Naive thymus-derived CD4-positive, alpha-beta T cell (primary cell): Measurements from ENCODE around the gene PHF20. TPM values are rescaled to one million over a fixed set of nuclear protein-coding genes. Genes with fewer than 3 reads are reported as not detected.
"Not testable (repeated sequence)": the region's sequence is repeated elsewhere in the genome, so short reads cannot be mapped to it uniquely, and the experiment has no call there.

ENCODE experiments used
- ATAC-seq: fragments of 150-1000 bp; cut with Tn5 transposase; 2 replicates; pipeline ENCODE4 v1.10.0; 2021; ENCODE audit warnings: mild to moderate bottlenecking, moderate library complexity
- CTCF ChIA-PET: fragments of 350-600 bp; sonication (Branson Sonifier 250); formaldehyde crosslinking; loops from one replicate; lab custom pipeline; 2021; ENCODE audit warnings: antibody characterized with exemption; lab: Charles Lee
- POLR2A ChIA-PET: fragments of 350-600 bp; sonication (Branson Sonifier 250); formaldehyde crosslinking; loops from one replicate; lab custom pipeline; 2021; ENCODE audit warnings: antibody characterized with exemption, inconsistent platforms; lab: Charles Lee
- DNase-seq, 9 donors: peaks; one replicate each; pipeline versions ENCODE4 v3.0.0 to v3.0.0-alpha.2; 2020 to 2022; ENCODE audit warnings: mixed read lengths in 1 of 9
- H3K27ac ChIP-seq: one replicate; pipeline ENCODE4 v1.7.0; 2013; ENCODE audit warnings: mild to moderate bottlenecking, low read depth, low read length, moderate library complexity
- H3K27me3 ChIP-seq, 2 donors: one replicate each; pipeline ENCODE4 v1.7.0; 2013; ENCODE audit warnings: low read length in 2 of 2, mild to moderate bottlenecking in 2 of 2, moderate library complexity in 2 of 2; ENCODE audit not compliant: control insufficient read depth in 2 of 2, insufficient read depth in 2 of 2
- H3K36me3 ChIP-seq, 3 experiments: 1 replicate in 2 of 3; 2 replicates in 1 of 3; pipeline ENCODE4 v1.7.0; 2013; ENCODE audit warnings: low read length in 3 of 3, mild to moderate bottlenecking in 3 of 3, moderate library complexity in 1 of 3; ENCODE audit not compliant: insufficient read depth in 3 of 3, control insufficient read depth in 2 of 3
- H3K4me1 ChIP-seq, 2 donors: one replicate each; pipeline ENCODE4 v1.7.0; 2013; ENCODE audit warnings: low read length in 2 of 2, mild to moderate bottlenecking in 2 of 2, moderate library complexity in 1 of 2; ENCODE audit not compliant: control insufficient read depth in 2 of 2, insufficient read depth in 2 of 2
- H3K4me3 ChIP-seq: 2 replicates; pipeline ENCODE4 v1.7.0; 2013; ENCODE audit warnings: mild to moderate bottlenecking, low read length
- H3K9me3 ChIP-seq, 3 experiments: 1 replicate in 2 of 3; 2 replicates in 1 of 3; pipeline ENCODE4 v1.7.0; 2013; ENCODE audit warnings: low read length in 3 of 3; ENCODE audit not compliant: control insufficient read depth in 2 of 3
- H3K27ac Mint-ChIP-seq, 9 donors: one replicate each; pipeline ENCODE4 v1.8.0; 2020 to 2022; ENCODE audit warnings: mixed read lengths in 9 of 9, mild to moderate bottlenecking in 8 of 9, moderate library complexity in 5 of 9, inconsistent platforms in 2 of 9
- H3K27me3 Mint-ChIP-seq, 5 donors: one replicate each; pipeline ENCODE4 v1.8.0; 2021 to 2022; ENCODE audit warnings: mixed read lengths in 5 of 5, mild to moderate bottlenecking in 1 of 5
- H3K36me3 Mint-ChIP-seq, 5 donors: one replicate each; pipeline ENCODE4 v1.8.0; 2020 to 2022; ENCODE audit warnings: mixed read lengths in 5 of 5, mild to moderate bottlenecking in 3 of 5, inconsistent platforms in 1 of 5
- H3K4me1 Mint-ChIP-seq, 7 donors: one replicate each; pipeline ENCODE4 v1.8.0; 2020 to 2022; ENCODE audit warnings: mixed read lengths in 7 of 7, mild to moderate bottlenecking in 3 of 7, inconsistent platforms in 1 of 7
- H3K4me3 Mint-ChIP-seq, 10 donors: one replicate each; pipeline ENCODE4 v1.8.0; 2020 to 2022; ENCODE audit warnings: mild to moderate bottlenecking in 10 of 10, mixed read lengths in 10 of 10, moderate library complexity in 6 of 10, inconsistent platforms in 2 of 10
- H3K9me3 Mint-ChIP-seq, 11 donors: one replicate each; pipeline ENCODE4 v1.8.0; 2020 to 2022; ENCODE audit warnings: mixed read lengths in 11 of 11, mild to moderate bottlenecking in 4 of 11, inconsistent platforms in 1 of 11, moderate library complexity in 1 of 11
- intact Hi-C, 2 donors: fragments of 100-400 bp; cut with micrococcal nuclease; formaldehyde crosslinking; loops; one replicate each; pipeline ENCODE4 v1.15.1; 2023
- polyA plus RNA-seq, 2 donors: library from polyadenylated mRNA; unstranded; fragments of 300-500 nt; fragmentation: Illumina TruSeq; gene quantifications; one replicate each; pipeline ENCODE4 v1.2.3, GENCODE V29; 2021
- total RNA-seq, 6 experiments: library from RNA in 5 of 6; stranded (reverse) in 5 of 6; gene quantifications; 1 replicate in 5 of 6; 2 replicates in 1 of 6; pipeline ENCODE4 v1.2.3 and lab custom pipeline; 2021 to 2026

PHF20 gene
- total and polyA plus RNA-seq, 7 experiments from 2014 or later, result 57.5 to 157 (median 99.9) TPM

DNA sequence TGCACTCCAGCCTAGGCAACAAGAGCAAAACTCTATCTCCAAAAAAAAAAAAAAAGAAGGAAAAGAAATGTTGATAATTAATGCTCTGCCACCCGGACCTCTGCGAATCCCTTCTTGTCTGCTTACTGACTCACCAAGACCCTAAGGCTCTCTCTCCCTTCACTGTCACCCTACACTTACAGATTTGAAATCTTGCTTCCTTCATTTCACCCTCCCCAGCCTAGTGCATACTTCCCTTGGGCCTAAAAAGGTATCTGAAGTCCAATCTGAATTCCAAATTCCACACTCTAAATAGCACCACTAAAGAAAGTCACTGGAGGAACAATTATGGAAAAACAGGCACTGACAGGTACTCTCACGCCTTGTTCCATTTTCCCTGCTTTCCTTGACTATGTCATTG is 9.4 kb upstream of the PHF20 start:
- Mint-ChIP-seq H3K9me3 (no peaks in the 10 kb centered on the region), H3K27me3 (peaks cover 0 to 3% (median 0%) of the 10 kb centered on the region in 5 donors), H3K4me3 (no peak overlapping the region), H3K36me3 (no peaks in the 10 kb centered on the region), H3K27ac (peak overlapping the region in 7 of 9 donors; percentile 3 to 80 (median 53)), H3K4me1 (peaks cover 7 to 37% (median 28%) of the 10 kb centered on the region in 7 donors)
- no peak overlapping the region for H3K4me3 ChIP-seq
- ATAC-seq, result no peak
- DNase-seq, result no peak
- H3K27me3 ChIP-seq, result no peaks in the 10 kb centered on the region
- H3K9me3 ChIP-seq, result no peaks in the 10 kb centered on the region
- intact Hi-C loops, result no loop called here
- no peak overlapping the region for H3K27ac ChIP-seq
- ChIA-PET POLR2A (interaction anchor here (1.6 to 18.2 kb wide), 2 partner anchors 8 to 22 kb away, joined by 5 to 733 read pairs; partner anchors contain the start of gene RBM39), CTCF (interaction anchor here (0.7 kb wide), 1 partner anchor 567 kb away, joined by 3 read pairs; no protein-coding TSS in a partner anchor)
- H3K4me1 ChIP-seq, result peaks cover 18 to 25% of the 10 kb centered on the region in 2 donors
- H3K36me3 ChIP-seq, result no peaks in the 10 kb centered on the region

DNA sequence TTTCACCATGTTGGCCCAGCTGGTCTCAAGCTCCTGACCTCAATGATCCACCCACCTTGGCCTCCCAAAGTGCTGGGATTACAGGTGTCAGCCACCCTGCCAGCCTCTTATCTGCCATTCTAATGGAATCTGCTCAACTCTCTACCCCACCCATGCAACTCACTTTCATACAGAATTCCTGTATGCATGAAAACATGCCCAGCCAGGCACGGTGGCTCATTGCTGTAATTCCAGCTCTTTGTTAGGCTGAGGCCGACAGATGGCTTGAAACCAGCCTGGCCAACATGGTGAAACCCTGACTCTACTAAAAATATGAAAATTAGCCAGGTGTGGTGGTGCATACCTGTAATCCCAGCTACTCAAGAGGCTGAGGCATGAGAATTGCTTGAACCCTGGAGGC is 6.9 kb upstream of the PHF20 start:
- H3K27me3 Mint-ChIP-seq, H3K36me3 ChIP-seq, H3K9me3 Mint-ChIP-seq, H3K4me3 ChIP-seq, H3K27me3 ChIP-seq, H3K9me3 ChIP-seq, ATAC-seq, H3K36me3 Mint-ChIP-seq, intact Hi-C loops, DNase-seq: not testable (repeated sequence)
- Histone ChIP-seq H3K4me1 (peaks cover 42 to 46% of the 10 kb centered on the region in 2 donors), H3K27ac (peak overlapping the region; percentile 42)
- Mint-ChIP-seq H3K4me3 (peak overlapping the region in 2 of 10 donors; percentile 25 to 28), H3K4me1 (peaks cover 24 to 55% (median 47%) of the 10 kb centered on the region in 7 donors), H3K27ac (peak overlapping the region in 7 of 9 donors; percentile 26 to 100 (median 62))
- CTCF ChIA-PET, result interaction anchor here (1.0 kb wide), 1 partner anchor 22 kb away, joined by 3 read pairs; no protein-coding TSS in a partner anchor
- POLR2A ChIA-PET, result interaction anchor here (18.2 kb wide), 1 partner anchor 24 kb away, joined by 733 read pairs; the partner anchor contains the start of gene RBM39

DNA sequence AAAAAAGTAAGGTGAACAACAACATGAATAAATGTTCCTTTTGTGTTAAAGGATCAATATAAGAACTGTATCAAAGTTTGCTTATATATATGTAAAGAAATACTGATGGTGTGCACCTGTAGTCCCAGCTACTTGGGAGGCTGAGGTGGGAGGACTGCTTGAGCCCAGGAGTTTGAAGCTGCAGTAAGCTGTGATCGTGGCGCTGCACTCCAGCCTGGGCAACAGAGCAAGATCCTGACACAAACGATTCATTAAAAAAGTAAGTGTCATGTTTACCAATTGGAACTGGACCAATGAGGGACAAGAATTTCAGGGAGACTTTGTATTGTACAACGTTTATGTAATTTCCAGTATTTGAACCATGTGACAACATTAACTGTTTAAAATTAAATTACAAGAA is 5.0 kb upstream of the PHF20 start:
- CTCF ChIA-PET, result no interaction called here
- H3K27me3 ChIP-seq, result no peaks in the 10 kb centered on the region
- Mint-ChIP-seq H3K36me3 (peaks cover 0 to 6% (median 0%) of the 10 kb centered on the region in 5 donors), H3K9me3 (peaks cover 0 to 6% (median 0%) of the 10 kb centered on the region in 11 donors), H3K27me3 (peaks cover 0 to 3% (median 0%) of the 10 kb centered on the region in 5 donors), H3K4me1 (peaks cover 33 to 68% (median 56%) of the 10 kb centered on the region in 7 donors), H3K4me3 (peak overlapping the region in 5 of 10 donors; percentile 44 to 95 (median 80)), H3K27ac (peak overlapping the region; percentile 42 to 100 (median 99))
- intact Hi-C loops, result no loop called here
- no peak overlapping the region for H3K4me3 ChIP-seq
- H3K27ac ChIP-seq, result peak overlapping the region; percentile 98
- DNase-seq (no peak), ATAC-seq (no peak)
- POLR2A ChIA-PET, result interaction anchor here (0.9 to 18.2 kb wide), 2 partner anchors 15 to 26 kb away, joined by 3 to 733 read pairs; partner anchors contain the start of gene RBM39
- no peaks in the 10 kb centered on the region for H3K9me3 ChIP-seq
- no peaks in the 10 kb centered on the region for H3K36me3 ChIP-seq
- peaks cover 57 to 63% of the 10 kb centered on the region in 2 donors for H3K4me1 ChIP-seq

DNA sequence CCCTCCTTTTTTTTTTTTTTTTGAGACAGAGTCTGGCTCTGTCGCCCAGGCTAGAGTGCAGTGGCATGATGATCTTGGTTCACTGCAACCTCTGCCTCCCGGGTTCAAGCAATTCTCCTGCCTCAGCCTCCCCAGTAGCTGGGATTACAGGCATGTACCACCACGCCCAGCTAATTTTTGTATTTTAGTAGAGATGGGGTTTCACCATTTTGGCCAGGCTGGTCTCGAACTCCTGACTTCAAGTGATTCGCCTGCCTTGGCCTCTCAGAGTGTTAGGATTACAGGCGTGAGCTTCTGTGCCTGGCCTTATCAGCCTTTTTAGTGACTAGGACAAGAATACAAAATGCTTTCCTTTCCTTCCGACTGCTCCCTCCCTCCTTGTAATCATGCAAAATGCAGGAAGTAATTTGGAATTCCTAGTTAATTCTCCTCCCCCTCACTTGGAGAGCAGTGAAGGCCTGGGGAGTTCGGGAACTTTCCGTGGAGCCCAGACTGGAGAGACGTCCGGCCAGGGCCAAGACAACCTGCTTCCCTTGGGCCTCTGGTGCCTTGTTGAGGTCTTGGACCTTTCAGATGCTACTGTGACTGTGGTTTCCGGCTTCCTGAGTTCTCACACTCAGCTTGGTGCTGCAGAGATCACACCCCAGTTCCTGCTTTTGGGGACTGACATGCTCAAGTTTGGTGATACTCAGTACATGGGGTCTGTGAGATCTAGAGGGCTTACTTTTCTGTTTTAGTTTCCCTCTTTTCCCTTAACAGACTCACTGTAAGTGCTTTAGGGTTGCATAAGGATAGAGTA is 3.9 kb upstream of the PHF20 start:
- Histone ChIP-seq H3K4me1 (peaks cover 63 to 66% of the 10 kb centered on the region in 2 donors), H3K36me3 (no peaks in the 10 kb centered on the region), H3K27me3 (no peaks in the 10 kb centered on the region), H3K27ac (peak overlapping the region; percentile 98), H3K4me3 (peak overlapping the region; percentile 55), H3K9me3 (no peaks in the 10 kb centered on the region)
- intact Hi-C loops, result loop anchor here in 1 of 2 donors (2.0 kb wide), 1 partner anchor 225 kb away; the partner anchor contains the start of gene ERGIC3
- DNase-seq (peak; percentile 36 to 79 (median 75)), ATAC-seq (peak; percentile 33)
- POLR2A ChIA-PET, result interaction anchor here (0.8 to 18.2 kb wide), 12 partner anchors 9 to 186 kb away, joined by 3 to 733 read pairs (median 4); partner anchors contain the start of genes RBM39, ROMO1 and SCAND1
- peak overlapping the region; percentile 80 to 95 (median 91) for H3K4me3 Mint-ChIP-seq
- H3K27me3 Mint-ChIP-seq, result no peaks in the 10 kb centered on the region
- H3K36me3 Mint-ChIP-seq, result peaks cover 0 to 6% (median 0%) of the 10 kb centered on the region in 5 donors
- peak overlapping the region; percentile 95 to 100 (median 99) for H3K27ac Mint-ChIP-seq
- peaks cover 0 to 6% (median 0%) of the 10 kb centered on the region in 11 donors for H3K9me3 Mint-ChIP-seq
- CTCF ChIA-PET, result interaction anchor here (0.5 to 6.3 kb wide), 4 partner anchors 9 to 186 kb away, joined by 3 to 58 read pairs (median 4); partner anchors contain the start of genes RBM39 and SCAND1
- peaks cover 34 to 65% (median 52%) of the 10 kb centered on the region in 7 donors for H3K4me1 Mint-ChIP-seq

DNA sequence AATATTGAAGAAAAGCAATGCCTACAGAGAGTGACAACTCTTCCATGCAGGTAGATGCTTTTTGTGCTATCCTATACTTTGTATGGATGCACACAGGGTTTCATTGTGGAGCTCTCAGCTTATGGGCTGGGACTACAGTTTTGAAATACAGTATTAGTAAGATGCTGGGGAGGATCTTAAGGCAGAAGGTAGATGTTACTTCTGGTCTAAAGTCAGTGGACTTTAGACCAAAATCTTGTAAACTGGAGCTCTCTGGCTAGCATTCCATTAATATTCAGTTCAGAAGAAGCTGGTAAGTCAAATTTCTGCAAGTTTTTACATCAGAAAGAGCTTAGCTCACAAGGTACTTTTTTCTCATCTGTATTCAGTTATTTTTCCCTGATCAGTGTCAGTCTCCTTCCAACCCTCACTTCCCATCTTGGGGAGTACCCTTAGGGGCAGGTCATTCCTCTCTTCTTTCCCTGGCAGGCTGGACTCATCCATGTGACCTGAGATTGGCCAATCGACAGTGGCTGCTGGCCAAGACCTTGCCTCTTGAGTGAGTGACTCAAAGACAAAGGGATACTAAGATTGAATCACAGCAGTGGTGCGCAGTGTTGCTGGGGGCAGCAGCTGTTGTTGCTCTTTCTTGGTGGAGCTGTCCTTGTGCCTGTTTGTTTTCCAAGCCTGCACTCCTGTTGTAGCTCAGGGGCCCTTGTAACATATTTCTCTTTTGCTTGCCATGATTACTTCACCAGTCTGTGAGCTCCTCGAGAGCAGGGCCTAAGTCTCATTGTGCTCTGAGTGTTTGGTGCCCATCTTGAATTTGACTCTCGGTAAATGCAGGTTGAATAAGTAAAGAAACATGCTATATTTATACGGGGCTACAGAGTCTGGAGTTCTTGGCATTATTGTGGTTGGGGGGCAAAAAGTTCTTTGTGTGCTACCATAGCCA is 2.8 kb upstream of the PHF20 start:
- H3K27me3 ChIP-seq, result no peaks in the 10 kb centered on the region
- Mint-ChIP-seq H3K36me3 (peaks cover 0 to 10% (median 0%) of the 10 kb centered on the region in 5 donors), H3K9me3 (peaks cover 0 to 6% (median 0%) of the 10 kb centered on the region in 11 donors), H3K27me3 (no peaks in the 10 kb centered on the region), H3K4me1 (peaks cover 45 to 76% (median 63%) of the 10 kb centered on the region in 7 donors), H3K27ac (peak overlapping the region; percentile 95 to 100 (median 99)), H3K4me3 (peak overlapping the region; percentile 57 to 95 (median 88))
- no peak for ATAC-seq
- no peaks in the 10 kb centered on the region for H3K36me3 ChIP-seq
- H3K4me3 ChIP-seq, result peak overlapping the region; percentile 55
- CTCF ChIA-PET, result interaction anchor here (0.6 to 6.3 kb wide), 4 partner anchors 26 to 185 kb away, joined by 3 to 58 read pairs (median 4); partner anchors contain the start of genes RBM39 and SCAND1
- peaks cover 71 to 77% of the 10 kb centered on the region in 2 donors for H3K4me1 ChIP-seq
- H3K27ac ChIP-seq, result peak overlapping the region; percentile 98
- no peaks in the 10 kb centered on the region for H3K9me3 ChIP-seq
- POLR2A ChIA-PET, result interaction anchor here (0.9 to 18.2 kb wide), 10 partner anchors 8 to 185 kb away, joined by 3 to 733 read pairs (median 5); partner anchors contain the start of genes RBM39, ROMO1 and SCAND1
- DNase-seq, result peak in 2 of 9 donors; percentile 32 to 35
- intact Hi-C loops, result loop anchor here in 1 of 2 donors (2.0 kb wide), 1 partner anchor 226 kb away; the partner anchor contains the start of gene ERGIC3
